Adrenal gland (tissue), 12 donors: Measurements from ENCODE around the gene RHOC. TPM values are rescaled to one million over a fixed set of nuclear protein-coding genes. Genes with fewer than 3 reads are reported as not detected.

Source experiments
- DNase-seq, 7 donors: peaks; one replicate each; pipeline ENCODE4 v3.0.0-alpha.2; 2019 to 2020
- H3K27ac ChIP-seq, 5 donors: fragments of 200-600 bp; sonication (generic) in 4 of 5; 1 replicate in 3 of 5; 2 replicates in 2 of 5; pipeline versions ENCODE4 v1.5.1 to v1.8.0; 2016 to 2020; ENCODE audit warnings: mild to moderate bottlenecking in 1 of 5
- H3K27me3 ChIP-seq: fragments of 200-600 bp; 2 replicates; pipeline ENCODE4 v1.8.0; 2021
- H3K36me3 ChIP-seq, 2 donors: fragments of 200-600 bp; replicated peaks in 1 of 2; 1 replicate in 1 of 2; 2 replicates in 1 of 2; pipeline versions ENCODE4 v1.5.1 to v1.8.0; 2018 to 2022
- H3K4me1 ChIP-seq, 2 donors: fragments of 200-600 bp; replicated peaks in 1 of 2; 1 replicate in 1 of 2; 2 replicates in 1 of 2; pipeline versions ENCODE4 v1.5.1 to v1.8.0; 2018 to 2021
- H3K4me3 ChIP-seq, 4 donors: fragments of 200-600 bp; sonication (generic) in 3 of 4; one replicate each; pipeline ENCODE4 v1.5.1; 2016 to 2018
- H3K9me3 ChIP-seq, 3 donors: fragments of 200-600 bp; sonication (generic) in 1 of 3; replicated peaks in 1 of 3; 1 replicate in 2 of 3; 2 replicates in 1 of 3; pipeline versions ENCODE4 v1.5.1 to v1.8.0; 2016 to 2021
- POLR2A ChIP-seq, 2 donors: fragments of 450-650 bp; IDR thresholded peaks; one replicate each; pipeline ENCODE4 v1.6.1; 2017; ENCODE audit warnings: antibody characterized with exemption in 2 of 2, mild to moderate bottlenecking in 2 of 2, moderate library complexity in 1 of 2
- WGBS, 4 donors: extraction: QIAGEN DNeasy Blood & Tissue Kit in 2 of 4; methylation state at CpG; one replicate each; pipeline versions ENCODE4 v1.1.5 to v1.1.7; 2013 to 2017; 5-methylcytosine and 5-hydroxymethylcytosine counted together
- intact Hi-C, 2 donors: fragments of 100-400 bp; cut with DNase I; formaldehyde crosslinking; loops; one replicate each; pipeline versions ENCODE4 v1.14.1 to v1.15.0; 2022 to 2023
- polyA plus RNA-seq, 3 donors: library from polyadenylated mRNA; stranded (reverse); fragments of 200-250 nt in 2 of 3; fragments of 350-450 nt in 1 of 3; fragmentation: Illumina TruSeq in 1 of 3; extraction: RNeasy Lipid Tissue Mini Kit (QIAGEN cat#74804) in 1 of 3; gene quantifications; one replicate each; pipeline ENCODE4 v1.2.3, GENCODE V29; 2013 to 2014
- total RNA-seq, 9 donors: library from RNA; depleted of rRNA in 4 of 9; stranded (reverse); fragments of >200 nt in 4 of 9; fragments of 120-200 nt in 1 of 9; fragmentation: NEBNext Ultra II Directional in 1 of 9; extraction: Animal tissue kit (Norgen Biotek cat#: 25700) in 1 of 9; gene quantifications; one replicate each; pipeline versions ENCODE4 v1.1.0 to v1.2.4, GENCODE V29; 2013 to 2023
- TF ChIP-seq, protein P1 (sequence below), 6 experiments: fragments of 450-650 bp in 4 of 6; fragments of 200-600 bp in 2 of 6; sonication (generic) in 1 of 6; IDR thresholded peaks; 1 replicate in 5 of 6; 2 replicates in 1 of 6; pipeline versions ENCODE4 v1.5.1 to v1.8.0; 2016 to 2021; ENCODE audit warnings: antibody characterized with exemption in 6 of 6, mild to moderate bottlenecking in 2 of 6, moderate library complexity in 1 of 6
- donor health status: healthy with polysubstance abuse.
- donor health status: Bipolar disorder and iron deficiency.
- donor health status: DM: yes; HTN: yes; CAD: no.
- donor health status: DM: no; HTN: no; CAD: no.
- donor health status: DM: no; HTN: no; CAD: no.
- donor health status: DM: yes; HTN: yes; CAD: no.

Gene RHOC
- total and polyA plus RNA-seq, 12 donors = 186 to 374 (median 237) TPM

DNA sequence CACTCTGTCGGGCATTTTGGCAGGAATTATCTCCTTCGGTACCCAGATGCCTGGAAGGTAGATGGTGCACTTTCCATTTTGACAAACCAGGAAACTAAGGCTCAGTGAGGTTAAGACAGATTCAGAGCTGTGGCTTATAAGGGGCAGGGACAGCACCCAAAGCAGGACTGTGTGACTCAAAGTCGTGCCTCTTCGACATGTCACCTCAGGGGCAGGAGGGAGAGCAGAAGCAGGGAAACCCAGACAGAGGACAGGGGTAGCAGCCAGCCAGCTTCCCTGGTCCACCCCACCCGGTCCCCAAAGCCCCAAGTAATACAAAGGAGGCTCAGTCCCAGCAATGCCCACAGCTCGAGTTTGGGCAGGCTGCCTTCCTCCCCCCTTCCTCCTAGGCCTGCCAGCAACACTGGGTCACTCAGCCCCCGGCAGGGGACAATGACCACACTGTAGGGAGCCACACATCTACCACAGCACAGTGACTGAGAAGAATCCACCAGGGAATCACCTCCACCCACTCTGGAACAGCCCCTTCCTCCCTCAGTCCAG lies 2.5 kb downstream of the RHOC start:
- peaks cover 47 to 61% of the 10 kb centered on the region in 2 donors for H3K4me1 ChIP-seq
- no peaks in the 10 kb centered on the region for H3K9me3 ChIP-seq
- peaks cover 0 to 35% of the 10 kb centered on the region in 2 donors for H3K36me3 ChIP-seq
- DNase-seq = peak in 3 of 7 donors; percentile 30 to 48 (median 44)
- peak overlapping the region in 1 of 4 donors; percentile 85 for H3K4me3 ChIP-seq
- intact Hi-C loops = no loop called here
- TF ChIP-seq, protein P1, sequence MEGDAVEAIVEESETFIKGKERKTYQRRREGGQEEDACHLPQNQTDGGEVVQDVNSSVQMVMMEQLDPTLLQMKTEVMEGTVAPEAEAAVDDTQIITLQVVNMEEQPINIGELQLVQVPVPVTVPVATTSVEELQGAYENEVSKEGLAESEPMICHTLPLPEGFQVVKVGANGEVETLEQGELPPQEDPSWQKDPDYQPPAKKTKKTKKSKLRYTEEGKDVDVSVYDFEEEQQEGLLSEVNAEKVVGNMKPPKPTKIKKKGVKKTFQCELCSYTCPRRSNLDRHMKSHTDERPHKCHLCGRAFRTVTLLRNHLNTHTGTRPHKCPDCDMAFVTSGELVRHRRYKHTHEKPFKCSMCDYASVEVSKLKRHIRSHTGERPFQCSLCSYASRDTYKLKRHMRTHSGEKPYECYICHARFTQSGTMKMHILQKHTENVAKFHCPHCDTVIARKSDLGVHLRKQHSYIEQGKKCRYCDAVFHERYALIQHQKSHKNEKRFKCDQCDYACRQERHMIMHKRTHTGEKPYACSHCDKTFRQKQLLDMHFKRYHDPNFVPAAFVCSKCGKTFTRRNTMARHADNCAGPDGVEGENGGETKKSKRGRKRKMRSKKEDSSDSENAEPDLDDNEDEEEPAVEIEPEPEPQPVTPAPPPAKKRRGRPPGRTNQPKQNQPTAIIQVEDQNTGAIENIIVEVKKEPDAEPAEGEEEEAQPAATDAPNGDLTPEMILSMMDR (IDR thresholded peaks at IDR 0.05) = no peak
- TF ChIP-seq POLR2A (IDR thresholded peaks at IDR 0.05) = no peak
- WGBS, 4 donors = 28 to 50% (median 35%) methylated on average over 3 to 7 of the region's 7 CpGs
- peak overlapping the region; percentile 45 to 95 (median 88) for H3K27ac ChIP-seq
- H3K27me3 ChIP-seq = no peaks in the 10 kb centered on the region

DNA sequence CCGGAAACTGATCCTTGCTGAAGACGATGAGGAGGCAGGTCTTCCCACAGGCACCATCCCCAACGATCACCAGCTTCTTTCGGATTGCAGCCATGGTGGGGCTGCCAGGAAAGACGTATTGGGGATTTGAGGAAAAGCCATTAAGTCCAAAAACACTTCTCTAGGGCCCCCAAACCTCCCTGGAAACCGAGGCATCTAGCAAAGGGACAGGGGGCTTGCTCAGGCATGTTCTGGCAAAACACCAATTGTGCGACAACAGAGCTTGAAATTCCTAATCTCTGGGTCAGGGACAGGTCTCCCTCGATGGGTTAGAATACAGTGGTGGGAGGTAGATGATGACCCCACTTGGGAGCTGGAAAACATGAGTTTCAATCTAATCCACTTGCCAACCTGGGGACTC lies 3.2 kb downstream of the RHOC start:
- DNase-seq = peak in 1 of 7 donors; percentile 8
- Histone ChIP-seq H3K36me3 (peaks cover 0 to 37% of the 10 kb centered on the region in 2 donors), H3K27me3 (no peaks in the 10 kb centered on the region), H3K9me3 (no peaks in the 10 kb centered on the region), H3K27ac (peak overlapping the region in 3 of 5 donors; percentile 88 to 95 (median 93)), H3K4me1 (peaks cover 48 to 68% of the 10 kb centered on the region in 2 donors), H3K4me3 (peak overlapping the region in 1 of 4 donors; percentile 85)
- WGBS, 4 donors = 70 to 78% (median 75%) methylated on average over 8 of the region's 8 CpGs
- intact Hi-C loops = no loop called here
- TF ChIP-seq, protein P1 (IDR thresholded peaks at IDR 0.05) = no peak
- no peak for TF ChIP-seq POLR2A (IDR thresholded peaks at IDR 0.05)

DNA sequence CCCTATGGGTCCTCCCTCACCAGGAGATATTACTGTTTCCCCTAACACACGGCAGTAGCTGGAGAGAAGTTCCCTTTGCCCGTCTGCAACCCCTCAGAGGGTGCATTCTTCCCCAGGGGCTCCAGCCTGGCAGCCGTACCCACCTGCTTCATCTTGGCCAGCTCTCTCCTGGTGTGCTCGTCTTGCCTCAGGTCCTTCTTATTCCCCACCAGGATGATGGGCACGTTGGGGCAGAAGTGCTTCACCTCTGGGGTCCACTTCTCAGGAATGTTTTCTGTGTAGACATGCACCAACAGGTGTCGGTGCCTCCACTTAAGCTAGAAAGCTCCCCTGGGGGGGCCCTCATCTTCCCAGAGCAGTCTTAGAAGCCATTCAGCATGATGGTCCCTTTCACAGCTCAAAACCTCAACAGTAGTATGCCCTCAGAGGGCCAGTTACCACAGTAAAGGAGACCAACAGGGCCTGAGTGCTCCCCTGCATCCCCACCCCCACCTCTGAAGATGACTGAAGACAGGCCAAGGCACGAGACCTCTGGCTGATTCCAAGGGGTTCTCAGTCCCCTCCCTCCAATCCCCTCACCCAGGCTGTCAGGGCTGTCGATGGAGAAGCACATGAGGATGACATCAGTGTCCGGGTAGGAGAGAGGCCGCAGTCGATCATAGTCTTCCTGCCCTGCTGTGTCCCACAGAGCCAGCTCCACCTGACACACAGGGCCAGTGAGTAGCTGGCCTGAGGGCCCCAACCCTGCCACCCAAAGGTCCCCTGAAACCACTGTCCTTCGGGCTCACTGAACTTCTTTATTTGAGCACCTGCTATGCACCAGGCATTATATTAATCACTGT lies 4.3 kb downstream of the RHOC start:
- no peak overlapping the region for H3K4me3 ChIP-seq
- H3K27ac ChIP-seq = peak overlapping the region in 3 of 5 donors; percentile 16 to 95 (median 88)
- intact Hi-C loops = no loop called here
- H3K4me1 ChIP-seq = peaks cover 48 to 76% of the 10 kb centered on the region in 2 donors
- no peaks in the 10 kb centered on the region for H3K9me3 ChIP-seq
- peaks cover 0 to 47% of the 10 kb centered on the region in 2 donors for H3K36me3 ChIP-seq
- H3K27me3 ChIP-seq = no peaks in the 10 kb centered on the region
- TF ChIP-seq POLR2A (IDR thresholded peaks at IDR 0.05) = no peak
- TF ChIP-seq, protein P1 (IDR thresholded peaks at IDR 0.05) = no peak
- WGBS, 4 donors = 67 to 71% (median 69%) methylated on average over 11 to 12 of the region's 12 CpGs
- DNase-seq = peak in 1 of 7 donors; percentile 8

- Histone ChIP-seq H3K4me1 (peaks cover 48 to 76% of the 10 kb centered on the region in 2 donors), H3K9me3 (no peaks in the 10 kb centered on the region), H3K36me3 (peaks cover 0 to 53% of the 10 kb centered on the region in 2 donors), H3K4me3 (no peak overlapping the region), H3K27ac (peak overlapping the region in 4 of 5 donors; percentile 15 to 95 (median 90)), H3K27me3 (no peaks in the 10 kb centered on the region)
- DNase-seq = no peak
- intact Hi-C loops = no loop called here
- 55 to 71% (median 63%) methylated on average over 3 of the region's 3 CpGs for WGBS, 4 donors
- TF ChIP-seq, protein P1 (IDR thresholded peaks at IDR 0.05) = no peak
- no peak for TF ChIP-seq POLR2A (IDR thresholded peaks at IDR 0.05)
Observed at GRCh38 chr1:112702067-112702395, 4.9 kb downstream of the RHOC start.
